ENCODE data around the gene SPN. TPM values are rescaled to one million over a fixed set of nuclear protein-coding genes. Genes with fewer than 3 reads are reported as not detected.
"Not testable (repeated sequence)": the region's sequence is repeated elsewhere in the genome, so short reads cannot be mapped to it uniquely, and the experiment has no call there.

Gene SPN
- total RNA-seq, 1 donor from 2014 or later: 0.16 TPM

DNA sequence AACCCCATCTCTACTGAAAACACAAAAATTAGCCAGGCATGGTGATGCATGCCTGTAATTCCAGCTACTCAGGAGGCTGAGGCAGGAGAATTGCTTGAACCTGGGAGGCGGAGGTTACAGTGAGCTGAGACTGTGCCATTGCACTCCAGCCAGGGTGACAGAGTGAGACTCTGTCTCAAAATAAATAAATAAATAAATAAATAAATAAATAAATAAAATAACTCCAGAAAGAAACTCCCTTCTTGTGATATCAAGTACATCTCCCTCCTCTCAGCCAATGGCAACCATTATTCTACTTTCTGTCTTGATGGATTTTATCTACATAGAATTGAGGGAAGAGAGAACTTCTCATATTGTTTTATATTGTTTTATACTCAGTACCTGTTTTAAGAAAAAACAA, 44.1 kb downstream of the SPN start:
- not testable (repeated sequence) for DNase-seq

DNA sequence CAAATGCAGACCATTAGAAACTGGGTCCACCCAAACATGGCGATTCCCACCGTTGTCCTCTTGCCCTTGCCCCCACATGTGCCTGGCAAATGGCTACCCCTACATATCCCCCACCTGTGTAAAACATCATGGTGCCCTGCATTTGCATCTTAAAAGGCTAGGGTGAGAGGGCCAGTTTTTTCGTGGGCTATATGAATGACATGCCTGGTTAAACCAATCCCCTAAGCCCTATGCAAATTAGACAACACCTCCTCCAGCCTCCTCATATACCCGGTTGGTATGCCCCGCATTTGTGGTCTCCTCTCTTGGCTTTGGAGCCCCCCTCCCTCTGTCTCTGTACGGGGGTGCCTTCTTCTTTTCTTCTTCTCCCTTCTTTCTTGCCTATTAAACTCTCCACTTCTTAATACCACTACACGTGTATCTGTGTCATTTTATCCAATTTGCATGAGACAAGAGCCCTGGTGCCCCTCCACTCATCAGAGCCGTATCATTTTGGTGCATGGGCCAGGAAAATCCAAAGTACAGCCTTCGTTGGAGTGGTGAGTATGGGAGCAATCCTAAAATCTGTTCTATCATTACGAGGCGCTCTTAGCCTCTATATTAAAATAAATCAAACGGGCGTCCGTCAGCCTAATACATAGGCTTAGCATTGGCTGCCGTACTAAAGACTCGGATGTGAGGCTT, 46.0 kb downstream of the SPN start:
- no peak for DNase-seq

DNA sequence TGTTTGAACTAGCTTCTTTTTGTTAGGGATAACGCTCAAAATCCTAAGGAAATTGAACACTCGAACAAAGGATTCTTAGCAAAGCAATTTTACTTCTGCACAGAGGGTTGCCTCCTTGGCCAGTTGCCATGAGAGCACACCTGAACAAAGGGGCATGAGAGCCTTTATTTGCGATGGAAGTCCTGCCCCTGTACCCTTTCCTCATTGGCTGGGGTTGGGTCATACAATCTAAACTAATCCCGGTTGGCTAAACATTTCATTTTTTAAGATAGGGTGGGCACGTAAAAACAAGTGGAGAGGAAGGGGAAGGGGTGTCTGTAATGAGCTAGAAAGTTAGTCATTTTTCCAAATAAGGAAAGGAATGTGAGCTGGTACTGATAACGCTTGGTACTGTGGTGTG, 46.6 kb downstream of the SPN start:
- DNase-seq: not testable (repeated sequence)

DNA sequence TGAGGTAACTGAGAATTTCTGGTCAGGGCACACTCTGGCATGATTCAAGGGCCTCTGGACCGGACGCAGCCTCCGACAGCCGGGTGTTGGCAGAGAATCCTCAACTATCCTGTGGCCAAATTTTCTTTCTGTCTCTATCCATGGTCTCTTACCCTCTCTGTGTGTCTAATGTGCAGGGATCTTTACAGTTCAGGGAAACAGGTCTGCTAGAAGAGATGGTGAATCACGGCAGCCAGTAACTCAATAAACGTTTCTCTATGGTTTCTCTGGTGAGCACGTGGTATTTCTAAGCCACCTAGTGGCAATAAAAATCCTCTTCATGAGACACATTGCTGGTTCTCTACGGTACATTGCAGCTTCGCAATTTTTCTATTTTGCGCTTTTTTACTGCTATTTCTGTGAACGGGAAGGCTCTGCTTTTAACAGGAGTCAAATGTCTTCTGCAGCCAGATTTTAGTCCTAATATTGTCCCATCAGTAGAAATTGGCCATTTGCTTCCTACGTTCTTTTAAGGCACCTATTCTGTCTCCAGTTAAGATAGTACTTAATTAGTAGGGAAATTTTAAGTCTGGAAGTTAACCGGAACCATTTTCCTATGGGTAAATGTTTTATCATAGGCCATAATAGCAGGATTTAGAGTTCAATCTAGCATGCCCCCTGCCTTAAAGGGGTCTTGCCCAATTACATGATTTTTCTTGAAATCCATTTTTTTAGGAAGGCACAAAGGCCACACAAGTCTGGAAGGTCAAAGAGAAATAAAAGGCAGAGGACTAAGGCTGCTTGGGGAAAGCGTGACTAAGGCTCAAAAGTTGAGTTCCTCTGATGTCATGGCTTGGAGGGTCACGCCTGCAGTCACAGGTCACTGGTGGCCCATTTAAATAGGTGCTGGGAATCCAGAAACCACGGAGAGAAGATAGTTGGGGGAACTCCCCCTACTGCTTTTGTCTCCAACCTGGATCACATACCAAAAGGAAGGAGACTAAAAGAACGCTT, 47.5 kb downstream of the SPN start:
- no peak for DNase-seq

DNA sequence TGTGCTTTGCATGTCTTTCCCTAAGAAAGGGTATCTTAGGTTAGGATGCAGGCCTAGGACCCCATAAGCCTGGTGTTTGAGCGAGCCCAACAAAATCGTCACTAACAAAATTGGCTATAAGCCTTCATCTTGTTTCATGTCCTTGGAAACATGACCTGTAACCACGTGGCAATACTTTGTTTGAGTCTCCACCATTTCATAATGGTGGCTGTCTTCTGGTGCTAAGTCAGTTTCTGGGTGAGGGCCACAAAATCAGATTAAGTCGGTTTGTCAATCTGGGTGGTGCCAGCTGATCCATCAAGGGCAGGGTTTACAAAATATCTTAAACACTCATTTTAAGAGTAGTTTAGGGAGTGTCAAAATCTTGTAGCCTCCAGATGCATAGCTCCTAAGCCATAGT, 49.8 kb downstream of the SPN start:
- no peak for DNase-seq

DNA sequence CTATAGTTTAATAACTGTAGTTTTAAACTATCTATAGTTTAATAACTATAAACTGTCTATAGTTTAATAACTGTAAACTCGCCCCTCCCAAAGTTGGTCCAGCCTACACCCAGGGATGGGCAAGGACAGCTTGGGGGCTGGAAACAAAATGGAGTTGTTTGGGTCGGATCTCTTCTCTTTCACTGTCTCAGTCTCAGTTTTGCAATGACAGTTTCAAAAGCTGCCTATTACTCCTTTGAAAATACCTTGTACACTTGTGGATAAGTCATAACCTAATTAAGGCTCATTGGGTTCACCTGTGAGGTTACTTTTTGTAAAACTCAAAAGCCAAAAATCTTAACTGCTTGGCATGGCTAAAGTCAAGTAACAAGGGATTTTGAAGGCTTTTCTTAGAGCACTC, 51.3 kb downstream of the SPN start:
- no peak for DNase-seq

DNA sequence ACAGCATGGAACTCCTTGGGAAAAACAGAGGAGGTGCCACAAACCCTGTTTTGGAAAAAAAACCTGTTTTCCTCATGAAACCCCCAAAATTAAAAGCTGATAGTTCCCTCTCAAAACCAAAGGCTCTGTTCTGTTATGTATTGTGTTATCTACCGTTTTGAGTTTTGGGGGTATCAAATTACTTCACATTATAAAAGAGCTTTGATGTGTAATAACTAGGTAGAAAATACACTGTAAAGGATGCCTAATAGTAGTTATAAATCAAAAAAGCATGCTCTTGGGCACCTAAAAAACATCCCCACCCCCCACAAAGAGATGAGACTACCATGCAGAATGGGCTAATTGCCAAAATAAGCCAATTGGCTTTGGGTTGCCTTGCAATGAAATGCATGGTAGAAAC, 51.9 kb downstream of the SPN start:
- no peak for DNase-seq

DNA sequence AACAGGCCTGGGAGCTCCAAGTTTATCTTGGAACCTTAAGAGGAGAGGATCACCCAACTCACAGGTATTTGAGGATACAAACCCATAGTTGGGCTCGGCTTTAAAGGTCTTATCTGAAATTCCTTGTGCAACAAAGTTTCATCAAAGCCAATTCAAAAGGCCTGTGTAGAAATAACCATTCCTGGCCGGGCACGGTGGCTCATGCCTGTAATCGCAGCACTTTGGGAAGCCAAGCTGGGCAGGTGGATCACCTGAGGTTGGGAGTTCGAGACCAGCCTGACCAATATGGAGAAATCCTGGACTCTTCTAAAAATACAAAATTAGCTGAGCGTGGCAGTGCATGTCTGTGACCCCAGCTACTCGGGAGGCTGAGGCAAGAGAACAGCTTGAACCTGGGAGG, 54.1 kb downstream of the SPN start:
- no peak for DNase-seq

DNA sequence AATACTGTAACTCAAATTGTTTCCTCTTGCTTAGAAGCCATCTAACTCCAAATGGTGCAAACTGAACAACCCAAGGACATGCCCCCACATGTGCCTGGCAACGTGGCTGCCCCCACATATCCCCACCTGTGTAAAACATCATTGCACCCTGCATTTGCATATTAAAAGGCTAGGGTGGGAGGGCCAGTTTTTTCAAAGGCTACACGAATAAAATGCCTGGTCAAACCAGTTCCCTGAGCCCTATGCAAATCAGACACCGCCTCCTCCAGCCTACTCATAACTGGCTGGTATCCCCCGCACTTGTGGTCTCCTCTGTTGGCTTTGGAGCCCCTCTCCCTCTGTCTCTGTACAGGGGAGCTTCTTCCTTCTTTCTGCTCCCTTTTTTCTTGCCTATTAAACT, 56.0 kb downstream of the SPN start:
- DNase-seq: no peak

Other genes with a start within 250 kb of the SPN start
- 42.4 TPM for gene BOLA2, start 208.9 kb upstream of the SPN start, total RNA-seq
- gene SLX1B, start 208.7 kb upstream of the SPN start, total RNA-seq: 2.3 TPM
- 0.94 TPM for gene SULT1A4, start 203.3 kb upstream of the SPN start, total RNA-seq
- 13.7 TPM for gene NPIPB12, start 156.8 kb upstream of the SPN start, total RNA-seq
- gene QPRT, start 15.9 kb downstream of the SPN start, total RNA-seq: 4.4 TPM
- gene C16orf54, start 82.7 kb downstream of the SPN start, total RNA-seq: 0.31 TPM
- gene ZG16, start 115.0 kb downstream of the SPN start, total RNA-seq: not detected
- gene KIF22, start 127.5 kb downstream of the SPN start, total RNA-seq: 35.7 TPM
- gene MAZ, start 143.3 kb downstream of the SPN start, total RNA-seq: 271 TPM
- 20.6 TPM for gene PRRT2, start 148.9 kb downstream of the SPN start, total RNA-seq
- gene PAGR1, start 152.9 kb downstream of the SPN start, total RNA-seq: 10.8 TPM
- 6.1 TPM for gene MVP, start 157.2 kb downstream of the SPN start, total RNA-seq
- 47.1 TPM for gene CDIPT, start 200.0 kb downstream of the SPN start, total RNA-seq
- gene SEZ6L2, start 236.3 kb downstream of the SPN start, total RNA-seq: 32.1 TPM
- 17.2 TPM for gene ASPHD1, start 237.2 kb downstream of the SPN start, total RNA-seq